Gastroesophageal sphincter (tissue), 3 donors: ENCODE measurements around the gene INHBA.

Experiments used
- CTCF ChIP-seq, 4 experiments: fragments of 200-600 bp in 2 of 4; fragments of 450-650 bp in 2 of 4; sonication (generic) in 1 of 4; IDR thresholded peaks; one replicate each; pipeline ENCODE4 v1.5.1; 2017 to 2019; ENCODE audit warnings: antibody characterized with exemption in 4 of 4, mild to moderate bottlenecking in 2 of 4, moderate library complexity in 2 of 4
- POLR2A ChIP-seq, 2 donors: fragments of 450-650 bp; IDR thresholded peaks; one replicate each; pipeline ENCODE4 v1.6.1; 2017; ENCODE audit warnings: antibody characterized with exemption in 2 of 2, mild to moderate bottlenecking in 2 of 2, moderate library complexity in 1 of 2

- TF ChIP-seq CTCF (IDR thresholded peaks at IDR 0.05) (no peak), POLR2A (IDR thresholded peaks at IDR 0.05) (no peak)
These were observed 61.2 kb downstream of the INHBA start for GRCh38 chr7:41641665-41642014.
